Smooth muscle cell (in vitro differentiated cells): Measurements from ENCODE around the gene DYRK1B. TPM values are rescaled to one million over a fixed set of nuclear protein-coding genes. Genes with fewer than 3 reads are reported as not detected.

Experiments
- DNase-seq: peaks from one replicate; lab custom pipeline; 2025; ENCODE audit not compliant: unreplicated experiment; lab: John Stamatoyannopoulos, UW
- H2AFZ ChIP-seq: fragments of 200-600 bp; sonication (generic); 2 replicates; pipeline ENCODE4 v1.6.0; 2016; ENCODE audit warnings: antibody characterized with exemption, low read depth, mild to moderate bottlenecking
- H3F3A ChIP-seq: fragments of 200-600 bp; sonication (generic); 2 replicates; pipeline ENCODE4 v1.6.0; 2017; ENCODE audit warnings: antibody characterized with exemption, low read depth
- H3K27ac ChIP-seq: fragments of 200-600 bp; sonication (generic); 2 replicates; pipeline ENCODE4 v1.5.1; 2016; ENCODE audit warnings: low read depth, mild to moderate bottlenecking
- H3K27me3 ChIP-seq: fragments of 200-600 bp; sonication (generic); 2 replicates; pipeline ENCODE4 v1.6.1; 2016; ENCODE audit warnings: low read depth, mild to moderate bottlenecking
- H3K36me3 ChIP-seq: fragments of 200-600 bp; sonication (generic); 2 replicates; pipeline ENCODE4 v1.5.1; 2016; ENCODE audit warnings: low read depth
- H3K4me1 ChIP-seq: fragments of 200-600 bp; sonication (generic); 2 replicates; pipeline ENCODE4 v1.5.1; 2016; ENCODE audit warnings: low read depth
- H3K4me2 ChIP-seq: fragments of 200-600 bp; sonication (generic); 2 replicates; pipeline ENCODE4 v1.6.0; 2016; ENCODE audit warnings: mild to moderate bottlenecking
- H3K4me3 ChIP-seq: fragments of 200-600 bp; sonication (generic); 2 replicates; pipeline ENCODE4 v1.5.1; 2016; ENCODE audit warnings: mild to moderate bottlenecking
- H3K79me2 ChIP-seq: fragments of 200-600 bp; sonication (generic); 2 replicates; pipeline ENCODE4 v1.6.0; 2016; ENCODE audit warnings: low read depth, mild to moderate bottlenecking
- H3K9ac ChIP-seq: fragments of 200-600 bp; sonication (generic); 2 replicates; pipeline ENCODE4 v1.6.0; 2016; ENCODE audit warnings: low read depth
- H3K9me3 ChIP-seq: fragments of 200-600 bp; sonication (generic); replicated peaks from 2 replicates; pipeline ENCODE4 v1.5.1; 2016; ENCODE audit warnings: low read depth
- H4K20me1 ChIP-seq: fragments of 200-600 bp; sonication (generic); 2 replicates; pipeline ENCODE4 v1.6.0; 2016; ENCODE audit warnings: low read depth
- WGBS: methylation state at CpG from one replicate; pipeline ENCODE4 v1.1.7; 2016; ENCODE audit warnings: low lambda C conversion rate; 5-methylcytosine and 5-hydroxymethylcytosine counted together
- polyA plus RNA-seq: library from polyadenylated mRNA; unstranded; fragments of >200 nt; fragmentation: Nextera tagmentation; extraction: Ambion mirVana; gene quantifications from 2 replicates; pipeline ENCODE4 v1.2.1, GENCODE V29; 2016
- total RNA-seq: library from RNA; depleted of rRNA; stranded (reverse); fragments of >200 nt; gene quantifications from 2 replicates; pipeline ENCODE4 v1.2.3, GENCODE V29; 2014
- TF ChIP-seq, protein P1 (sequence below): fragments of 200-600 bp; sonication (generic); IDR thresholded peaks from 2 replicates; pipeline ENCODE4 v1.5.1; 2017; ENCODE audit warnings: borderline replicate concordance, mild to moderate bottlenecking, antibody characterized with exemption; ENCODE audit not compliant: insufficient read depth, poor library complexity, severe bottlenecking

The DYRK1B gene
- total and polyA plus RNA-seq, 2 experiments from 2014 or later: 9.2 to 14.1 TPM

DNA sequence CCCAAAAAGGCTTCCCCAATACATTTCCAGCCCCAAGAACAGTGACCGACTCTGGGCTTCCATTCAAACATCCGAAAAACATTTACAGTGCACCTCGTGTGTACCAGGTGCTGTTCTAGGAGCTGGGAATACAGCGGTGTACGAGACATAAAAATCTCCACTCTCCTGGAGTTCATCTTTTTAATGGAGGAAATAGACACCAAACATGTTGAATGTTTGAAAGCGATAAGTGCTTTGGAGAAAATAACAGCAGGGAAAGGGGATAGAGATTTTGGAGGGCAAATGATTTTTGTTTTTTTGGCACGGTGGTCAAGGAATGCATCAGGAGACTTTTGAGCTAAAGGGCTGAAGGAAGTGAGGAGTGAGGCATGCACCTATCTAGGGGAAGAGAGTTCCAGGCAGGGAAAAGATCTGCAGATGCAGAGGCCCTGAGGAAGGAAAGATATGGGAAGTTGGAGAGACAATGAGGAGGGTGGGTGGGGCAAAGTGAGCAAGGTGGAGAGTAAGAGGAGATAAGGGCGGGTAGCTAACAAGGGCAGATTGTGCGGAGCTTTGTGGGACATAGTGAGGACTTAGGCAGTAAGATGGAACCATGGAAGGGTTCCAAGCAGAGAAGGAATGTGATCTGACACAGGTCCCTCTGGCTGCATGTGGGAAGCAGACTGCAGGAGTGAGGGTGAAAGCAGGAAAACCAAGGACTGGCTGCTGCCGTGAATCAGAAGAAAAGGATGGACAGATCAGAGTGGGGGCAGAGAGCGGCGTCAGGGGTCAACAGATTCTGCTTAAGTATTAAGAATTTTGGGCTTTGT, 12.9 kb upstream of the DYRK1B start:
- 59% methylated on average over 12 of the region's 12 CpGs for WGBS

DNA sequence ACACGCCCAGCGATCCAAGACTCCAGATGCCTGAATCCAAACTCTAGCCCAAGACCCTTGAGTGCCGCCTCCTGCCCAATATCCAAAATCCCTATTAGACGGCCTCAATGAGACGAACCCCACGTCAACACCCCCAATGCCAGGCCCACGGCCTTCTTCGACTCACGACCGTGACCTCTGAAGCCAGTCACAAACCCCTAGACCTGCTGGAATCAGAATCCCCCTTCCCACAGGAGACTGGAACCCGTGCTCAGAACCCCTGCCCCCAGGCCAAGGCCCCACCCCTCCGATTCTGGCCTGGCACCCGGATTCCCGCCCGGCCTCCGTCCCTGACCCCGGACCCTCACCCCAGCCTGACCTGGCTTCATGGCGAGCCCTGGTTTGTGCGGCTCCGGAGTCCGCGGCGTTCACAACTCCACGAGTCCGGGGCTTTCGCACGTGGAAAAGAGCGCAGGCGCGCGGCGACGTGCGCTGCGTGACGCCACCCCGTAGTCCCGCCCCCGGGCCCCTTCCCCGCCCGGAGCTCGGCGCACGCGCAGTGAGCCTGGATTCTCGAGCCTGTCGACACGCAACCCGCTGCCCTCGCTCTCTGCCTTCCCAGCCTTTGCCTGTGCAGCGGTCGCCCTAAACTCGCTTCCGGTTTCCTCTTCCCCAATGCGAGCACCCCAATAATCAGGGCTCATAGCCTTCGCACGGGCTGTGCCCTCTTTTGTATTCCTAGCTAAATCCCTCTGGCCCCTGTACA, 12.1 kb upstream of the DYRK1B start, which contains the start of gene FBL:
Gene FBL (minus strand): TSS at position 447 of the 745 bp plus-strand sequence. CDS start 79 bp downstream, at position 368.
- Histone ChIP-seq H3K79me2 (peaks cover 49% of the 10 kb centered on the region), H3K4me3 (peak within 1 kb of the TSS; percentile 77), H3K4me2 (peak within 1 kb of the TSS; percentile 95), H4K20me1 (peaks cover 33% of the 10 kb centered on the region), H3K4me1 (peaks cover 21% of the 10 kb centered on the region), H3K36me3 (no peaks in the 10 kb centered on the region), H3K9me3 (no peaks in the 10 kb centered on the region), H3K27ac (peak within 1 kb of the TSS; percentile 82), H3K9ac (peak within 1 kb of the TSS; percentile 58), H3F3A (no peaks in the 10 kb centered on the region), H2AFZ (peak within 1 kb of the TSS; percentile 95), H3K27me3 (no peaks in the 10 kb centered on the region)
- under 1% methylated on average over 16 of the region's 57 CpGs for WGBS
- TF ChIP-seq, protein P1, sequence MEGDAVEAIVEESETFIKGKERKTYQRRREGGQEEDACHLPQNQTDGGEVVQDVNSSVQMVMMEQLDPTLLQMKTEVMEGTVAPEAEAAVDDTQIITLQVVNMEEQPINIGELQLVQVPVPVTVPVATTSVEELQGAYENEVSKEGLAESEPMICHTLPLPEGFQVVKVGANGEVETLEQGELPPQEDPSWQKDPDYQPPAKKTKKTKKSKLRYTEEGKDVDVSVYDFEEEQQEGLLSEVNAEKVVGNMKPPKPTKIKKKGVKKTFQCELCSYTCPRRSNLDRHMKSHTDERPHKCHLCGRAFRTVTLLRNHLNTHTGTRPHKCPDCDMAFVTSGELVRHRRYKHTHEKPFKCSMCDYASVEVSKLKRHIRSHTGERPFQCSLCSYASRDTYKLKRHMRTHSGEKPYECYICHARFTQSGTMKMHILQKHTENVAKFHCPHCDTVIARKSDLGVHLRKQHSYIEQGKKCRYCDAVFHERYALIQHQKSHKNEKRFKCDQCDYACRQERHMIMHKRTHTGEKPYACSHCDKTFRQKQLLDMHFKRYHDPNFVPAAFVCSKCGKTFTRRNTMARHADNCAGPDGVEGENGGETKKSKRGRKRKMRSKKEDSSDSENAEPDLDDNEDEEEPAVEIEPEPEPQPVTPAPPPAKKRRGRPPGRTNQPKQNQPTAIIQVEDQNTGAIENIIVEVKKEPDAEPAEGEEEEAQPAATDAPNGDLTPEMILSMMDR: peak; percentile 2
- peak; percentile 93 for DNase-seq

More for the DNA sequence above, 12.9 kb upstream of the DYRK1B start:
- peak overlapping the region; percentile 58 for H3K9ac ChIP-seq
- peaks cover 21% of the 10 kb centered on the region for H3K4me1 ChIP-seq
- H3F3A ChIP-seq: no peaks in the 10 kb centered on the region
- no peaks in the 10 kb centered on the region for H3K9me3 ChIP-seq
- peak overlapping the region; percentile 77 for H3K4me3 ChIP-seq
- peaks cover 27% of the 10 kb centered on the region for H4K20me1 ChIP-seq
- H3K79me2 ChIP-seq: peaks cover 41% of the 10 kb centered on the region
- peak overlapping the region; percentile 95 for H3K4me2 ChIP-seq
- TF ChIP-seq, protein P1: no peak
- peak overlapping the region; percentile 95 for H2AFZ ChIP-seq
- DNase-seq: no peak
- H3K27ac ChIP-seq: peak overlapping the region; percentile 82
- H3K36me3 ChIP-seq: no peaks in the 10 kb centered on the region
- no peaks in the 10 kb centered on the region for H3K27me3 ChIP-seq

DNA sequence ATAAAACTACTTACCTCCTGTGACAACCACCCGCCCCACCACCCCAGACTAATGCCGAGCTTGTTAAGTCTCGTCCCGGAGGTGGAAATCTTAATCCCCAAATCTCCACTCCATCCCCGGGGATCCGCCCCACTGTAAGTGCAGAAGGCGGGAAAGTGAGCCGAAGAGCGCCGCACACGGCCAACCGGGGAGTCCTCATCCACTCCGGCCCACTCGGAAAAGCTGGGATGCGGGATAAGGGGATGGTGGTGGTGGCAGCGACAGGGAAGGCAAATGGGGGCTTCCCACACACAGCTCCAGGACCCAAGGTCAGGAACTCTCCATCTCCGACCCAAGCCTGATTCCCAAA, 11.6 kb upstream of the DYRK1B start:
- peaks cover 54% of the 10 kb centered on the region for H3K79me2 ChIP-seq
- H3K27ac ChIP-seq: no peak overlapping the region
- H3K27me3 ChIP-seq: no peaks in the 10 kb centered on the region
- H3K4me1 ChIP-seq: peaks cover 21% of the 10 kb centered on the region
- H2AFZ ChIP-seq: peak overlapping the region; percentile 95
- DNase-seq: peak; percentile 28
- peak overlapping the region; percentile 77 for H3K4me3 ChIP-seq
- WGBS: 3% methylated on average over 17 of the region's 17 CpGs
- H3K9me3 ChIP-seq: no peaks in the 10 kb centered on the region
- H3K9ac ChIP-seq: peak overlapping the region; percentile 56
- no peaks in the 10 kb centered on the region for H3F3A ChIP-seq
- H3K4me2 ChIP-seq: peak overlapping the region; percentile 95
- TF ChIP-seq, protein P1: peak; percentile 4
- peaks cover 38% of the 10 kb centered on the region for H4K20me1 ChIP-seq
- no peaks in the 10 kb centered on the region for H3K36me3 ChIP-seq
